ENCODE measurements around the gene RXRA.

Gene RXRA

GRCh38 chr9:134375430-134376385, 49.5 kb downstream of the RXRA start:
- FAIRE-seq (no peak), DNase-seq (ENCODE audit: insufficient read length, low spot score) (no peak)
- TF ChIP-seq CTCF (IDR thresholded peaks at IDR 0.05; ENCODE audit: insufficient read depth, missing control alignments) = no peak

GRCh38 chr9:134376386-134377142, 50.3 kb downstream of the RXRA start:
- TF ChIP-seq CTCF (IDR thresholded peaks at IDR 0.05; ENCODE audit: insufficient read depth, missing control alignments) = no peak
- DNase-seq (ENCODE audit: insufficient read length, low spot score) (no peak), FAIRE-seq (no peak)

- TF ChIP-seq CTCF (IDR thresholded peaks at IDR 0.05; ENCODE audit: insufficient read depth, missing control alignments) = no peak
- no peak for DNase-seq (ENCODE audit: insufficient read length, low spot score)
- no peak for FAIRE-seq
These were observed 50.9 kb downstream of the RXRA start for GRCh38 chr9:134377143-134377484.

DNA sequence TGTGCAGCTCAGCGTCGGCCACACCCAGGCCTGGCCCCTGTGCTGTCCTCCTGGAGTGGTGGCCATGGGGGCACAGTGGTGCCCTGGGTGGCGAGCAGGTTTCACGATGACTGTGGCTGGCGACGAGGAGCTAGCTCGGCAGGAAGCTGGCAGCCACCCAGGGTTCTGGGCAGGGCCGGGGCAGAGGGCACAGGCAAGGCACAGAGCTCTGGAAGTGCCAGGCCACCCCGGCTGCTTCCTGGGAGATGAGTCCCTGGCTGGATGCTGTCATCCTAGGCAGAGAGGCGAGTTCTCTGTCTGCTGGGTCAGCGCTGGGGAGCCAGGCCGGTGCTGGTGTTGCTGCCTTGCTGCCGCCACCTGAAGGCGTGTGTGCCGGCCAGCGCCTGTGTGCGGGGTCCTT, 51.7 kb downstream of the RXRA start:
- no peak for FAIRE-seq
- no peak for DNase-seq (ENCODE audit: insufficient read length, low spot score)
- TF ChIP-seq CTCF (IDR thresholded peaks at IDR 0.05; ENCODE audit: insufficient read depth, missing control alignments) = no peak

- no peak for TF ChIP-seq CTCF (IDR thresholded peaks at IDR 0.05; ENCODE audit: insufficient read depth, missing control alignments)
- FAIRE-seq (no peak), DNase-seq (ENCODE audit: insufficient read length, low spot score) (no peak)
These were observed 52.7 kb downstream of the RXRA start for GRCh38 chr9:134378901-134379338.

DNA sequence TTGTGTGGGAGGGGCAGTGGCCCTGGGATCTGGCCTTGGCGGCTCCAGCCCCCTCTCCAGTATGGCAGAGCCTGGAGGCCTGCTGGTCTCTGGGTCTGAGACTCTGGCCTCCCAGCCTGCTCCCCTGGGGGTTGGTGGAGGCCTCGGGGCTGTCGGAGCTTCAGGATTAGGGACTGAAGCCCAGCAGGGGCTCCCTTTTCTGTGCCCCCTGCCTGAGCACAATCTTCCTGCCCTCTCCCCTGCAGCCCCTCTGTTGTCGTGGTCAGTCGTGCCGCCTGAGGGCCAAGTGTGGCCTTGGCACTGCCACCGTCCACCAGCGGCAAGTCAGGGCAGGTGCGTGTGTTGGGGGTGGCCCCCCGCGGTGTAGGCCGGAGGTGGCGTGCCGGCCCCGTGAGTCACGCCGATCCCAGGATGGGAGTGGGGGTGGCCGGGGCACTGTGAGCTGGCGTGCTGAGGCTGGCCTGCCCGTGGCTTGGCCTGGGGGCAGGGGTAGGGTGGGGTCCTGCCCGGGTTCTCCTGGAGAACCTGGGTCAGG, 53.6 kb downstream of the RXRA start:
- no peak for TF ChIP-seq CTCF (IDR thresholded peaks at IDR 0.05; ENCODE audit: insufficient read depth, missing control alignments)
- FAIRE-seq = no peak

More for the DNA sequence above, 53.6 kb downstream of the RXRA start:
- DNase-seq (ENCODE audit: insufficient read length, low spot score) = no peak
